GM21367 (cell line): ENCODE data around the gene COQ5.

ENCODE experiments used
- ATAC-seq: cut with Tn5 transposase; IDR thresholded peaks from one replicate; pipeline ENCODE4 v1.9.1; 2021; ENCODE audit not compliant: unreplicated experiment

The COQ5 gene

GRCh38 chr12:120457133-120457532, 71.8 kb downstream of the COQ5 start:
- no peak for ATAC-seq

- no peak for ATAC-seq
Measured at GRCh38 chr12:120455302-120455701, 73.7 kb downstream of the COQ5 start.

- no peak for ATAC-seq
Measured at GRCh38 chr12:120453977-120454376, 75.0 kb downstream of the COQ5 start.
